H1 (cell line): ENCODE measurements around the gene SRMS. TPM values are rescaled to one million over a fixed set of nuclear protein-coding genes. Genes with fewer than 3 reads are reported as not detected.

Experiments
- CTCF ChIA-PET: fragments of 300-600 bp; sonication (Branson Sonifier 250); formaldehyde crosslinking; loops from one replicate; lab custom pipeline; 2021; ENCODE audit not compliant: partially characterized antibody; lab: Charles Lee
- POLR2A ChIA-PET: fragments of 300-600 bp; sonication (Branson Sonifier 250); formaldehyde crosslinking; loops from one replicate; lab custom pipeline; 2021; ENCODE audit warnings: inconsistent platforms; ENCODE audit not compliant: partially characterized antibody; lab: Charles Lee
- DNase-seq, 2 experiments: peaks; one replicate each; pipeline versions ENCODE4 v3.0.0 to v3.0.0-alpha.2; 2010 to 2022; ENCODE audit warnings: low spot score in 2 of 2, low read depth in 1 of 2, mixed read lengths in 1 of 2
- FAIRE-seq: peaks from 2 replicates; lab custom pipeline; 2011; peaks lifted over from hg19 to GRCh38; lab: Jason Lieb, UNC
- H2AFZ ChIP-seq: 2 replicates; pipeline ENCODE4 v1.8.1; 2012; ENCODE audit warnings: low read length, inconsistent platforms
- H2AK5ac ChIP-seq: 2 replicates; pipeline ENCODE4 v1.6.1; 2013; ENCODE audit warnings: low read depth, low read length
- H2BK120ac ChIP-seq: replicated peaks from 2 replicates; pipeline ENCODE3; 2013; ENCODE audit warnings: low read depth, low read length, inconsistent platforms
- H2BK12ac ChIP-seq: 2 replicates; pipeline ENCODE4 v1.6.1; 2013; ENCODE audit warnings: low read depth, low read length
- H2BK15ac ChIP-seq: 2 replicates; pipeline ENCODE4 v1.6.1; 2013; ENCODE audit warnings: low read length
- H2BK20ac ChIP-seq: 2 replicates; pipeline ENCODE4 v1.6.1; 2013; ENCODE audit warnings: low read length
- H2BK5ac ChIP-seq: 2 replicates; pipeline ENCODE4 v1.6.1; 2013; ENCODE audit warnings: low read depth, low read length
- H3K14ac ChIP-seq: 2 replicates; pipeline ENCODE4 v1.6.1; 2013; ENCODE audit warnings: inconsistent platforms; ENCODE audit not compliant: insufficient read length
- H3K18ac ChIP-seq: 2 replicates; pipeline ENCODE4 v1.6.1; 2013; ENCODE audit warnings: low read length; ENCODE audit errors: extremely low read depth
- H3K23ac ChIP-seq: 2 replicates; pipeline ENCODE4 v1.6.1; 2013; ENCODE audit warnings: inconsistent platforms; ENCODE audit not compliant: insufficient read length
- H3K23me2 ChIP-seq: 2 replicates; pipeline ENCODE4 v1.6.1; 2013; ENCODE audit warnings: low read depth, low read length
- H3K27ac ChIP-seq: 2 replicates; pipeline ENCODE4 v1.6.1; 2011; ENCODE audit warnings: low read depth, low read length, inconsistent platforms
- H3K27me3 ChIP-seq, 4 experiments: replicated peaks in 1 of 4; 1 replicate in 1 of 4; 2 replicates in 3 of 4; pipeline versions ENCODE4 v1.6.1 to v1.8.1; 2011 to 2013; ENCODE audit warnings: low read length in 3 of 4, mild to moderate bottlenecking in 3 of 4, inconsistent platforms in 2 of 4, mixed read lengths in 2 of 4, moderate library complexity in 1 of 4; ENCODE audit not compliant: control insufficient read depth in 3 of 4, insufficient read depth in 3 of 4; ENCODE audit errors: extremely low read depth in 1 of 4
- H3K36me3 ChIP-seq, 4 experiments: 2 replicates each; pipeline versions ENCODE4 v1.6.1 to v1.8.1; 2011 to 2013; ENCODE audit warnings: mild to moderate bottlenecking in 4 of 4, low read length in 3 of 4, moderate library complexity in 2 of 4, control low read depth in 1 of 4, inconsistent platforms in 1 of 4; ENCODE audit not compliant: insufficient read depth in 4 of 4, control insufficient read depth in 2 of 4
- H3K4ac ChIP-seq: replicated peaks from 2 replicates; pipeline ENCODE3; 2013; ENCODE audit warnings: low read length, low read depth, mixed read lengths, inconsistent platforms; ENCODE audit not compliant: insufficient read length
- H3K4me1 ChIP-seq, 4 experiments: replicated peaks in 1 of 4; 1 replicate in 1 of 4; 2 replicates in 3 of 4; pipeline versions ENCODE4 v1.6.1 to v1.8.1; 2011 to 2013; ENCODE audit warnings: low read length in 3 of 4, inconsistent platforms in 2 of 4, mixed read lengths in 1 of 4; ENCODE audit not compliant: insufficient read depth in 4 of 4, control insufficient read depth in 3 of 4
- H3K4me2 ChIP-seq, 2 experiments: 2 replicates each; pipeline versions ENCODE4 v1.6.1 to v1.8.1; 2011 to 2013; ENCODE audit warnings: low read depth in 2 of 2, low read length in 2 of 2, control low read depth in 1 of 2, inconsistent platforms in 1 of 2, mild to moderate bottlenecking in 1 of 2; ENCODE audit not compliant: insufficient read depth in 1 of 2
- H3K4me3 ChIP-seq, 4 experiments: fragments of 200-600, 300-600 bp in 1 of 4; sonication (generic), shearing (Covaris generic), sonication (Bioruptor Twin) in 1 of 4; 2 replicates each; pipeline versions ENCODE4 v1.5.1 to v1.8.1; 2011 to 2016; ENCODE audit warnings: low read length in 4 of 4, low read depth in 3 of 4, control low read depth in 2 of 4, inconsistent platforms in 2 of 4, mild to moderate bottlenecking in 2 of 4, mixed read lengths in 1 of 4, moderate library complexity in 1 of 4; ENCODE audit not compliant: insufficient read depth in 2 of 4; ENCODE audit errors: extremely low read depth in 1 of 4
- H3K56ac ChIP-seq: replicated peaks from 2 replicates; pipeline ENCODE3; 2013; ENCODE audit warnings: low read depth, mild to moderate bottlenecking, mixed read lengths, low read length, inconsistent platforms; ENCODE audit not compliant: insufficient read length
- H3K79me1 ChIP-seq: 2 replicates; pipeline ENCODE4 v1.6.1; 2013; ENCODE audit warnings: low read depth, low read length, control low read depth
- H3K79me2 ChIP-seq, 2 experiments: 2 replicates each; pipeline versions ENCODE4 v1.6.1 to v1.8.1; 2012 to 2013; ENCODE audit warnings: low read length in 2 of 2, mild to moderate bottlenecking in 2 of 2, inconsistent platforms in 1 of 2; ENCODE audit not compliant: insufficient read depth in 2 of 2, control insufficient read depth in 1 of 2
- H3K9ac ChIP-seq, 4 experiments: replicated peaks in 1 of 4; 1 replicate in 1 of 4; 2 replicates in 3 of 4; pipeline versions ENCODE4 v1.6.1 to v1.8.1; 2011 to 2013; ENCODE audit warnings: low read depth in 3 of 4, low read length in 3 of 4, control low read depth in 2 of 4, mild to moderate bottlenecking in 2 of 4, moderate library complexity in 2 of 4, inconsistent platforms in 1 of 4; ENCODE audit errors: extremely low read depth in 1 of 4
- H3K9me3 ChIP-seq, 2 experiments: 2 replicates each; pipeline versions ENCODE4 v1.6.1 to v1.8.1; 2012 to 2013; ENCODE audit warnings: mild to moderate bottlenecking in 2 of 2, moderate library complexity in 2 of 2, control low read depth in 1 of 2, inconsistent platforms in 1 of 2, low read depth in 1 of 2, low read length in 1 of 2, mixed read lengths in 1 of 2; ENCODE audit not compliant: insufficient read depth in 2 of 2
- H4K20me1 ChIP-seq, 2 experiments: replicated peaks in 1 of 2; 2 replicates each; pipeline versions ENCODE3 to v1.8.1; 2011 to 2013; ENCODE audit warnings: inconsistent platforms in 2 of 2, low read length in 2 of 2, mild to moderate bottlenecking in 1 of 2; ENCODE audit not compliant: insufficient read depth in 2 of 2, control insufficient read depth in 1 of 2
- H4K5ac ChIP-seq: 2 replicates; pipeline ENCODE4 v1.6.1; 2013; ENCODE audit warnings: low read length, low read depth, mixed read lengths, inconsistent platforms; ENCODE audit not compliant: insufficient read length
- H4K8ac ChIP-seq: 2 replicates; pipeline ENCODE4 v1.8.0; 2013; ENCODE audit warnings: mild to moderate bottlenecking, moderate library complexity, low read length, inconsistent platforms; ENCODE audit not compliant: insufficient read depth; ENCODE audit errors: extremely low read depth
- H4K91ac ChIP-seq: replicated peaks from 2 replicates; pipeline ENCODE3; 2013; ENCODE audit warnings: low read length, mixed read lengths, inconsistent platforms; ENCODE audit not compliant: insufficient read length
- CREB1 ChIP-seq: IDR thresholded peaks from 2 replicates; pipeline ENCODE4 v1.6.1; 2012; ENCODE audit warnings: inconsistent platforms
- CTBP2 ChIP-seq: IDR thresholded peaks from 2 replicates; pipeline ENCODE4 v1.7.0; 2011; ENCODE audit warnings: borderline replicate concordance, mild to moderate bottlenecking, moderate library complexity, mixed read lengths, low read length; ENCODE audit not compliant: insufficient read depth, insufficient read length
- EP300 ChIP-seq, 2 experiments: IDR thresholded peaks; 1 replicate in 1 of 2; 2 replicates in 1 of 2; pipeline ENCODE4 v1.6.1; 2011 to 2012; ENCODE audit warnings: low read depth in 2 of 2, low read length in 2 of 2, mild to moderate bottlenecking in 2 of 2, borderline replicate concordance in 1 of 2, inconsistent platforms in 1 of 2, moderate library complexity in 1 of 2
- FOSL1 ChIP-seq: IDR thresholded peaks from 2 replicates; pipeline ENCODE4 v1.6.1; 2011; ENCODE audit warnings: mild to moderate bottlenecking, low read depth, low read length, moderate library complexity; ENCODE audit not compliant: insufficient read depth
- MAFK ChIP-seq: IDR thresholded peaks from 2 replicates; pipeline ENCODE4 v1.6.1; 2012; ENCODE audit warnings: low read depth, mild to moderate bottlenecking, improper control_type of control experiment, low read length
- NANOG ChIP-seq: IDR thresholded peaks from 2 replicates; pipeline ENCODE4 v1.6.1; 2011; ENCODE audit warnings: low read length, low read depth, mild to moderate bottlenecking, inconsistent platforms; ENCODE audit not compliant: insufficient read depth, poor library complexity, severe bottlenecking
- POLR2A ChIP-seq, 2 experiments: IDR thresholded peaks; 1 replicate in 1 of 2; 2 replicates in 1 of 2; pipeline ENCODE4 v1.6.1; 2011; ENCODE audit warnings: low read depth in 2 of 2, low read length in 2 of 2, mild to moderate bottlenecking in 2 of 2; ENCODE audit errors: control extremely low read depth in 1 of 2
- POU5F1 ChIP-seq: IDR thresholded peaks from 2 replicates; pipeline ENCODE4 v1.6.1; 2011; ENCODE audit warnings: low read depth, mild to moderate bottlenecking, low read length, moderate library complexity
- SIN3A ChIP-seq, 2 experiments: IDR thresholded peaks in 1 of 2; conservative IDR thresholded peaks in 1 of 2; 2 replicates each; pipeline ENCODE4 v1.6.1; 2011 to 2012; ENCODE audit warnings: low read length in 2 of 2, improper control_type of control experiment in 1 of 2, low read depth in 1 of 2, mild to moderate bottlenecking in 1 of 2
- SP4 ChIP-seq: IDR thresholded peaks from 2 replicates; pipeline ENCODE4 v1.6.1; 2012; ENCODE audit warnings: low read length, inconsistent platforms
- SUZ12 ChIP-seq: fragments of 200-600 bp; sonication (generic); IDR thresholded peaks from 2 replicates; pipeline ENCODE4 v1.6.1; 2012; ENCODE audit warnings: mild to moderate bottlenecking, inconsistent platforms, low read length, moderate library complexity, mixed read lengths
- YY1 ChIP-seq: IDR thresholded peaks from 2 replicates; pipeline ENCODE4 v1.6.1; 2011; ENCODE audit warnings: low read depth, mild to moderate bottlenecking, low read length
- WGBS, 2 experiments: shearing (Covaris generic) in 1 of 2; methylation state at CpG; one replicate each; pipeline versions ENCODE4 v1.1.6 to v1.1.7; 2013 to 2015; ENCODE audit warnings: low lambda C conversion rate in 2 of 2, mixed read lengths in 2 of 2, inconsistent platforms in 1 of 2, low coverage in 1 of 2, missing lambda C conversion rate in 1 of 2; ENCODE audit not compliant: insufficient replicate concordance in 2 of 2, insufficient coverage in 1 of 2, insufficient read length in 1 of 2; ENCODE audit errors: extremely low coverage in 1 of 2, missing lambda C conversion rate in 1 of 2; 5-methylcytosine and 5-hydroxymethylcytosine counted together
- polyA plus RNA-seq, 7 experiments: library from polyadenylated mRNA; depleted of rRNA in 3 of 7; stranded (reverse) in 5 of 7; unstranded in 2 of 7; fragments of >200 nt in 5 of 7; fragments of 200-250 nt in 2 of 7; gene quantifications; 1 replicate in 5 of 7; 2 replicates in 1 of 7; 4 replicates in 1 of 7; pipeline versions ENCODE4 v1.2.1 to v1.2.3, GENCODE V29; 2011 to 2013; ENCODE audit warnings: missing spikeins in 2 of 7, mixed read lengths in 2 of 7
- total RNA-seq: library from RNA; stranded (reverse); fragmentation: NEBNext Ultra II Directional; extraction: Animal tissue kit (Norgen Biotek cat#: 25700); gene quantifications from 2 replicates; pipeline ENCODE4 v1.2.1, GENCODE V29; 2021

The SRMS gene
- total and polyA plus RNA-seq, 2 of the 8 experiments (the other 6 are each of a cell fraction or from before 2014, with no cell fraction given), result 0.39 to 0.76 TPM

GRCh38 chr20:63567386-63568169 is 20.0 kb upstream of the SRMS start:
- POLR2A ChIA-PET, result interaction anchor here (0.6 to 1.6 kb wide), 4 partner anchors 12 to 175 kb away, joined by 3 to 5 read pairs (median 4); no protein-coding TSS in a partner anchor
- Histone ChIP-seq H3K56ac (no peak overlapping the region), H3K4me2 (no peak overlapping the region), H2BK5ac (no peak overlapping the region), H3K27me3 (no peaks in the 10 kb centered on the region), H3K4ac (no peak overlapping the region), H3K18ac (no peak overlapping the region), H4K20me1 (no peaks in the 10 kb centered on the region), H3K4me3 (no peak overlapping the region), H3K27ac (no peak overlapping the region), H4K91ac (no peak overlapping the region), H3K14ac (no peak overlapping the region), H3K4me1 (no peaks in the 10 kb centered on the region), H4K5ac (no peak overlapping the region), H2BK20ac (no peak overlapping the region), H2BK15ac (no peak overlapping the region), H3K79me1 (no peaks in the 10 kb centered on the region), H3K23ac (no peak overlapping the region), H3K36me3 (no peaks in the 10 kb centered on the region; a peak in 3 of 8 replicates), H2AK5ac (no peak overlapping the region), H2BK12ac (no peak overlapping the region), H3K23me2 (no peaks in the 10 kb centered on the region), H3K9ac (no peak overlapping the region; a peak in 1 of 7 replicates), H2BK120ac (no peak overlapping the region), H3K9me3 (no peaks in the 10 kb centered on the region), H2AFZ (no peak overlapping the region), H4K8ac (no peak overlapping the region), H3K79me2 (no peaks in the 10 kb centered on the region)
- DNase-seq (no peak), FAIRE-seq (no peak)
- WGBS, 2 experiments, result 94% methylated on average over 37 of the region's 37 CpGs; no CpG with 5 or more reads in 1 of the 2 experiments
- CTCF ChIA-PET, result interaction anchor here (0.7 to 2.6 kb wide), 2 partner anchors 29 to 166 kb away, joined by 3 to 8 read pairs; no protein-coding TSS in a partner anchor
- no peak for TF ChIP-seq CTBP2
- no peak for TF ChIP-seq POU5F1
- TF ChIP-seq SUZ12, result no peak
- TF ChIP-seq FOSL1, result no peak
- no peak for TF ChIP-seq CREB1
- no peak for TF ChIP-seq SIN3A (conservative IDR thresholded peaks at IDR 0.05 in 1 of 2, IDR thresholded peaks at IDR 0.05 in 1 of 2; ENCODE audit: low read depth in 1 of 2, low read length in 2 of 2)
- TF ChIP-seq EP300 (IDR thresholded peaks at IDR 0.05; ENCODE audit: borderline replicate concordance in 1 of 2, low read depth in 2 of 2, low read length in 2 of 2), result no peak
- TF ChIP-seq SP4, result no peak
- no peak for TF ChIP-seq MAFK
- no peak for TF ChIP-seq NANOG
- no peak for TF ChIP-seq YY1
- TF ChIP-seq POLR2A (IDR thresholded peaks at IDR 0.05; ENCODE audit: control extremely low read depth in 1 of 2, low read depth in 2 of 2, low read length in 2 of 2), result no peak
